ENCODE measurements around the gene AGBL4. TPM values are rescaled to one million over a fixed set of nuclear protein-coding genes. Genes with fewer than 3 reads are reported as not detected.

Gene AGBL4
- total RNA-seq, 4 donors from 2014 or later: not detected

GRCh38 chr1:48492392-48492791, 1531.4 kb downstream of the AGBL4 start:
- intact Hi-C loops (cut with DNase I; ENCODE audit: low total_unique reads) (no loop called here), in situ Hi-C loops (cut with MboI; ENCODE audit: low sequenced_read_pairs in 4 of 4) (loop anchor here in 3 of 4 donors (10.0 to 25.0 kb wide), 2 partner anchors 380 to 388 kb away; no protein-coding TSS in a partner anchor)
- ATAC-seq: no peak
- TF ChIP-seq CTCF (IDR thresholded peaks at IDR 0.05 in 4 of 5, conservative IDR thresholded peaks at IDR 0.05 in 1 of 5): no peak
- no peak for TF ChIP-seq POLR2A (IDR thresholded peaks at IDR 0.05)
- H3K36me3 ChIP-seq: no peaks in the 10 kb centered on the region
- no peaks in the 10 kb centered on the region for H3K9me3 ChIP-seq
- DNase-seq: no peak
- H3K27ac ChIP-seq: no peak overlapping the region
- H3K4me3 ChIP-seq: no peak overlapping the region
- H3K27me3 ChIP-seq: no peaks in the 10 kb centered on the region
- H3K4me1 ChIP-seq: no peaks in the 10 kb centered on the region

GRCh38 chr1:48488721-48489120, 1535.0 kb downstream of the AGBL4 start:
- no peak overlapping the region for H3K27ac ChIP-seq
- ATAC-seq: no peak
- H3K4me3 ChIP-seq: no peak overlapping the region
- in situ Hi-C loops (cut with MboI; ENCODE audit: low sequenced_read_pairs in 4 of 4): loop anchor here in 1 of 4 donors (25.0 kb wide), 1 partner anchor 376 kb away; no protein-coding TSS in a partner anchor
- no peak for DNase-seq
- no peak for TF ChIP-seq CTCF (IDR thresholded peaks at IDR 0.05 in 4 of 5, conservative IDR thresholded peaks at IDR 0.05 in 1 of 5)
- TF ChIP-seq POLR2A (IDR thresholded peaks at IDR 0.05): no peak
- intact Hi-C loops (cut with DNase I; ENCODE audit: low total_unique reads): no loop called here
- no peaks in the 10 kb centered on the region for H3K4me1 ChIP-seq
- H3K36me3 ChIP-seq: no peaks in the 10 kb centered on the region
- H3K9me3 ChIP-seq: no peaks in the 10 kb centered on the region
- H3K27me3 ChIP-seq: no peaks in the 10 kb centered on the region

Other genes starting within 250 kb of the AGBL4 start
- gene ELAVL4, start 85.0 kb upstream of the AGBL4 start, total RNA-seq: not detected